Measurements from ENCODE around the gene ZNF768.
"Not testable (repeated sequence)": the region's sequence is repeated elsewhere in the genome, so short reads cannot be mapped to it uniquely, and the experiment has no call there.

Gene ZNF768

GRCh38 chr16:30556125-30556473 is 29.7 kb upstream of the ZNF768 start:
- in situ Hi-C loops (cut with MboI; ENCODE audit: low sequenced_read_pairs) = no loop called here

DNA sequence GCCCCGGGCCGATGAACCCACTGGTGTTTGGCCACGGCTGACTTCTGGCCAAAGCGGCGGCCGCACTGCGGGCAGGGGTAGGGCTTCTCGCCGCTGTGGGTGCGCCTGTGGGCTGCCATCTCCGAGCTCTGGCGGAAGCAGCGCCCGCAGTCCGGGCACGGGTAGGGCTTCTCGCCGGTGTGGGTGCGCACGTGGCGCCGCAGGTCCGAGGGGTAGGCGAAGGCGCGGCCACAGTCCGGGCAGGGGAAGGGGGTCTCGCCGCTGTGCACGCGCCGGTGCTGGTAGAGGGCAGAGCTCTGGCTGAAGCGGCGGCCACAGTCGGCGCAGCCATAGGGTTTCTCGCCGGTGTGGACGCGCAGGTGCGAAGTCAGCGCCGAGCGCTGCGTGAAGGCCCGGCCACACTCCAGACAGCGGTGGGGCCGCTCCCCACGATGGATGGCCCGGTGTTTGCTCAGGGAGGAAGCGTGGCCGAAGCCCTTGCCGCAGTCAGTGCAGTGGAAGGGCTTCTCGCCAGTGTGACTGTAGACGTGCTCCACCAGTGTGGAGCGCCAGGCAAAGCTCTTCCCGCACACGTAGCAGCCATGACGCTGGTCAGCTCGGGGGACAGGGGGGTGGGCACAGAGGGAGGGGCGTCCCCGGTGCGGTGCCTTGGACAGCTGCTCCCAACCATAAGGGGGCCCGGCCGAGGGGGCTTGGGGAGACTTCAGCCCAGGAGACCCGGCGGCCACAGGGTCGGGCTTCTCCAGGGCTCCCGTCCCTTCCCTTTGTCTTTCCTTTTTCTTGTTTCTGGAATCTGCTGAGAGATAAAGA is 29.2 kb upstream of the ZNF768 start:
- in situ Hi-C loops (cut with MboI; ENCODE audit: low sequenced_read_pairs) = no loop called here

- in situ Hi-C loops (cut with MboI; ENCODE audit: low sequenced_read_pairs) = no loop called here
Observed at GRCh38 chr16:30554557-30555314, 28.4 kb upstream of the ZNF768 start.

GRCh38 chr16:30553393-30553899 is 27.1 kb upstream of the ZNF768 start:
- in situ Hi-C loops (cut with MboI; ENCODE audit: low sequenced_read_pairs) = no loop called here

DNA sequence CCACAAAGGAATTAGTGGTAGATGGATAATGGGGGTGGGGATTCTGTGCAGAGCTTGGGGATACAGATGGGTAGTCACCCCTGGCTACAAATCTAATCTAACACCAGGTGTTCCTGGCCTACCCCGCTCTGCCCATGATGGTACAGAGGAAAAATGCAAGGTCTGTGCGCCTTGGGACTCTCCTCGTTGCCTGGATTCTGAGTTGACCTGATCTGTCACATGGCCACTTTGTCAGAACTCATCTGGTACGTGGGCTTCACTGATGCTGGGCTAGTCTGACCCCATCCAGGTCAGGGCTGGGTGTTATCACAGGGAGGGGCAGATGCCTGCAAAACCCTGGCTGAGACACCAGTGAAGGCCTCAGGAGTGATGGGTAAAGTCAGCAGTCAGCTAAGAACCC is 26.6 kb upstream of the ZNF768 start:
- in situ Hi-C loops (cut with MboI; ENCODE audit: low sequenced_read_pairs) = no loop called here

DNA sequence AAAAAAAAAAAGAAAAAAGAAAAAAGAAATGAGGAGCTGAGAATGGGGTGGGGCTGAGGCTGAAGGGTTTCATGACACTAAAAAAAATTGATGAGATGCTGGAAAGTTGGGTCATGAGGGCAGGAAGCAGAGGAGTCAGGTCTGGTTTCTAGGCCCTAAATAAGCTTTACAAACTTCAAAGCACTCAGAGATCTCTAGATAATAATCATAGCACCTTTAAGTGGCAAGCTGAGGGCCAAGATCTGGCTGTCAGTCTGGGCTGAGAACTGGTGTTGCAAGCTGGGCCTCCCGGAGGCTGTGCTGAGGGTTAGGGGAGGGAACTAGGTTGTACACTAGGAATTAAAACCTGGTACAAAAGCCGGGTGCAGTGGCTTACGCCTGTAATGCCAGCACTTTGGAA is 25.4 kb upstream of the ZNF768 start:
- in situ Hi-C loops (cut with MboI; ENCODE audit: low sequenced_read_pairs) = no loop called here

DNA sequence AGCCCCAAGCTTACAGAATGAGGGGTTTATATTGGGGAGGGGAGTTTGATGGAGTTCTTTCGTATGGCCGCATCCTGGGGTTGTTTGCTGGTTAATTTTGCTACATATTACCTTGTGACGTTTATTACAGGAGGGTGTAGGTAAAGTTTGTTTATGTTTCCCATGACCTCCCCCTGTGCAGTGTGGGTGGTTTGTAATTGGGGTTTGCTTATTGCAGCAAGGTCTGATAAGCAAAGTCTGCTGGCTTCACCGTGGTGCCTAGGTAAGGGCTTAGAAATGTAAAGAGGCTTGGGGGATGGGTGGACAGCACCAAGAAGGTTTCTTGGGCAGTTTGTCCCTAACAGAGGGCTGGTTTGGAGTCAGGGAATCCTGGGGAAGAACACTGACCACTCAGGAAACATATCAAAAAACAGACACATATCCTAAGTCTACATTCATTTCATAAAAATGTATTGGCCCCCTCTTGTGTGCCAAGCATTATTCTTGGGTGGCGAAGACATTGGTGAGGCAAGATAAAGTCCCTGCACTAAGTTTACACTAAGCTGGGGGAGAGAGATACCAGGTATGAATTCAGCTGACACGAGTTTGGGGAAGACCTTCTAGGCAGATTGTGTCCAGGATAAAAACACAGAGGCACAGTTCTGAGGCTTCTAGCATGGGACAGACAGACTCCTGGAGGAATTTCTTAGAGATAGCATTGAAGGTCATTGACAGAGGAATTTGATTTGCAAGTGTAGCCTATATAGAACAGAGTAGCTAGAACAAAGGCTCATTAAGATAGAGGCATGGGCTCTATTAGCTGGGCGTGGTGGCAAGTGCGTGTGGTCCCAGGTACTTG is 22.3 kb upstream of the ZNF768 start:
- in situ Hi-C loops (cut with MboI; ENCODE audit: low sequenced_read_pairs) = no loop called here

- in situ Hi-C loops (cut with MboI; ENCODE audit: low sequenced_read_pairs) = no loop called here
Observed at GRCh38 chr16:30546115-30546514, 19.7 kb upstream of the ZNF768 start.

GRCh38 chr16:30543067-30543466 is 16.7 kb upstream of the ZNF768 start:
- in situ Hi-C loops (cut with MboI; ENCODE audit: low sequenced_read_pairs) = no loop called here

DNA sequence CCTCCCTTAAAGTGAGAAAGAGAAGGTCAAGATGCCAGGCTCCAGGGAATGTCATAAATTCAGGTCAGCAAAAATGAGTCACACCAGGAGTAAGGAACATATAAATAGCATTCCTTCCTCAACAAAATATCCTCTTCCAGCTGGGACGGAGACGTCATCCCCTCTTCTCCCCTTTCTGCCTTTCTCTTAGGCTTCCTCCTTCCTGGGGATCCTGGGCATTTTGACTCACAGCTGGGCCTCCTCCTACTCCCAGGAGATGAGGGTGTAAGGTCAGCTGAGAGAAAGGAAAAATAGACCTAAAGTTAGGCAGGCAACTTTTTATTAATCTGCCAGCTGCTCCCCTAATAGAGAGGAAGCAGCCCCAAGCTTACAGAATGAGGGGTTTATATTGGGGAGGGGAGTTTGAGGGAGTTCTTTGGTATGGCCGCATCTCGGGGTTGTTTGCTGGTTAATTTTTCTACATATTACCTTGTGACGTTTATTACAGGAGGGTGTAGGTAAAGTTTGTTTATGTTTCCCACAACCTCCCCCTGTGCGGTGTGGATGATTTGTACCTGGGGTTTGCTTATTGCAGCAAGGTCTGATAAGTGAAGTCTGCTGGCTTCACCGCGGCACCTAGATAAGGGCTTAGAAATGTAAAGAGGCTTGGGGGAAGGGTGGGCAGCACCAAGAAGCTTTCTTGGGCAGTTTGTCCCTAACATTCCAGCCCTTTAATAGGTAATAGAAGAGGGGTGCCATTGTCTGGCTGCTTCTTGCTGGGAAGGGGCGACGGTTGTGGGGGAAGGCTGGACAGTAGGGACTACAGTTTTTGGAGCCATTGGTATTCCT is 15.3 kb upstream of the ZNF768 start:
- in situ Hi-C loops (cut with MboI; ENCODE audit: low sequenced_read_pairs) = no loop called here

- in situ Hi-C loops (cut with MboI; ENCODE audit: low sequenced_read_pairs) = not testable (repeated sequence)
Observed at GRCh38 chr16:30540916-30541464, 14.6 kb upstream of the ZNF768 start.

DNA sequence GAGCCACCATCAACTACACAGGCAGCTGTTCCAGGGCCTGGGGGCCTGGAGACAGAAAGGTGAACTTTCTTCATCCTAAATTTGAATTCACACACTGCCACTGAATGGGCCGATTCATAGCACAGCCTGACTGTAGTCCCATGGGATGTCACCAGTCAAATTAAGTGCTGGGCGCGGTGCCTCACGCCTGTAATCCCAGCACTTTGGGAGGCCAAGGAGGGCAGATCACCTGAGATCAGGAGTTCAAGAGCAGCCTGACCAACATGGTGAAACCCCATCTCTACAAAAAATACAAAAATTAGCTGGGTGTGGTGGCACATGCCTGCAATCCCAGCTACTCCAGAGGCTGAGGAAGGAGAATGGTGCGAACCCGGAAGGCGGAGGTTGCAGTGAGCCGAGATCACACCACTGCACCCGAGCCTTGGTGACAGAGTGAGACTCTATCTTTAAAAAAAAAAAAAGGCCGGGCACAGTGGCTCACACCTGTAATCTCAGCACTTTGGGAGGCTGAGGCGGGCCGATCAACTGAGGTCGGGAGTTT is 13.7 kb upstream of the ZNF768 start:
- in situ Hi-C loops (cut with MboI; ENCODE audit: low sequenced_read_pairs) = not testable (repeated sequence)

- in situ Hi-C loops (cut with MboI; ENCODE audit: low sequenced_read_pairs) = no loop called here
Observed at GRCh38 chr16:30539000-30539964, 12.9 kb upstream of the ZNF768 start.

DNA sequence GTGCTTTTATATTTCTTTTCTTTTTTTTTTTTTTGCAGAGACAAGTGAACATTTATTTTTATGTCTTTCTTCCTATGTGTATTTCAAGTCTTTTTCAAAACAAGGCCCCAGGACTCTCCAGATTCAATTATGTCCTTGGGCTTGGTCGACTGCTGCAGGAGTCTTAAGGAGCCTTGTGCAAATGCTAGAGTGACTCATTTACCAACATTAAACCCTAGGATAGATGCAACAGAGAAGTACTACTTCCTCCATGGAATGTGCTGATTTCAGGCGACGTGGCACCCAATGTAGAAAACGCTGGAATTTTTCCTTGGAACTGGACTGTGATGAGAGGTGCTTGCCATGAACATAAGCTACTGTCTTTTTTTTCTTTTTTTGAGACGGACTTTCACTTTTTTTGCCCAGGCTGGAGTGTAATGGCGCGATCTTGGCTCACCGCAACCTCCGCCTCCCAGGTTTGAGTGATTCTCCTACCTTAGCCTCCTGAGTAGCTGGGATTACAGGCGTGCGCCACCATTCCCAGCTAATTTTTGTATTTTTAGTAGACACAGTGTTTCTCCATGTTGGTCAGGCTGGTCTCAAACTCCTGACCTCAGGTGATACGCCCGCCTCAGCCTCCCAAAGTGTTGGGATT is 10.1 kb upstream of the ZNF768 start:
- in situ Hi-C loops (cut with MboI; ENCODE audit: low sequenced_read_pairs) = not testable (repeated sequence)

DNA sequence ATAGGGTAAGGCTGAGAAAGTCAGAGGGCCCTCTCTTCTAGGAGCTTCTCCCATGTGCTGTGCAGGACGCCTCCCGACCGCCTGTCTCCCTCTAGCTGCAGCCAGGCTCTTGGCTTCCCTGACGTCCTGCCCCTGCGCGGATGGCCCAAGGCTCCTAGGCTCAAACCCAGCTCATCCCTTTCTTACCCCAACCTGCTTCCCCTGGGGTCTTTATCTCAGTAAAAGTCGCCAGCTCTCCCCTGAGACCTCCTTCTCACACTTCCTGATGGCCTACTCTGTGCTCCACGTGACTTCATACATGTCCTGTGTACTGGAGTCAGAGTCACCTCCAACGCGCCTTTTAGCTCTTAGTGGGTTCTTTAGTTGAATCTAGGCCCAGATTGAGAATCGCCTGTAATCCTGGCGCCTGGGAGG is 9.4 kb upstream of the ZNF768 start:
- in situ Hi-C loops (cut with MboI; ENCODE audit: low sequenced_read_pairs) = no loop called here

DNA sequence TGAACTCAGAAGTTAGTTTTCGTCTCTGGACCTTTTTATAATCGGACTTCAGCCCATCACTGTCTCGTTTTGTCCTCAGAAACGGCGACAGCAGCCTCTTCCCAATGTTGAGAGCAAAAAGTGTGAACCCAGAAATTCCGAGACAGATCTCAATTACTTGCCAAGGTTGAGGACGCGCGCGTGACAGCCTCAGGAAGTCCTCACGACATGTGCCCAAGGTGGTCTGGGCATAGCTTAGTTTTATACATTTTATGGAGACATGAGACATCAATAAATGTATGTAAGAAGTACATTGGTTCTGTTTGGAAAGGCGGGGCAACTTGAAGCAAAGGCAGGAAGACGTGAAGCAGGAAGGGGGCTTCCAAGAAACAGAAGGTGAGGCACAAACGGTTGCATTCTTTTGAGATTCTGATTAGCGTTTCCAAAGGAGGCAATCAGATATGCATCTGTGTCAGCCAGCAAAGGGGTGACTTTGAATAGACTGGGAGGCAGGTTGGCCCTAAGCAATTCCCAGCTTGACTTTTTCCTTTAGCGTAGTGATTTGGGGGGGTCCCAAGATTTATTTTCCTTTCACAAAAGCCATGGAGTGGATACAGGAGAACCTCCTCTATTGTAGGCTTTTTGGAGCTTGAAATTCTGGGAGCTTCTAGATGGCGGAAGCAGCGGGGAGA is 8.9 kb upstream of the ZNF768 start:
- in situ Hi-C loops (cut with MboI; ENCODE audit: low sequenced_read_pairs) = no loop called here

- in situ Hi-C loops (cut with MboI; ENCODE audit: low sequenced_read_pairs) = no loop called here
Observed at GRCh38 chr16:30534368-30535105, 8.2 kb upstream of the ZNF768 start, which contains the start of gene ZNF747. TSS of gene ZNF747 (minus strand) at chr16:30534858. CDS start at chr16:30534679, 179 bp downstream.

All from hTERT RPE-1 (cell line).